Lower leg skin (tissue), 3 donors: ENCODE measurements around the gene TXNDC5.

Experiments
- CTCF ChIP-seq, 3 donors: fragments of 450-650 bp; IDR thresholded peaks; one replicate each; pipeline ENCODE4 v1.5.1; 2016; ENCODE audit warnings: antibody characterized with exemption in 3 of 3, mild to moderate bottlenecking in 3 of 3, moderate library complexity in 2 of 3
- POLR2A ChIP-seq, 2 donors: fragments of 450-650 bp; IDR thresholded peaks; one replicate each; pipeline ENCODE4 v1.6.1; 2016 to 2017; ENCODE audit warnings: antibody characterized with exemption in 2 of 2, mild to moderate bottlenecking in 1 of 2, moderate library complexity in 1 of 2

DNA sequence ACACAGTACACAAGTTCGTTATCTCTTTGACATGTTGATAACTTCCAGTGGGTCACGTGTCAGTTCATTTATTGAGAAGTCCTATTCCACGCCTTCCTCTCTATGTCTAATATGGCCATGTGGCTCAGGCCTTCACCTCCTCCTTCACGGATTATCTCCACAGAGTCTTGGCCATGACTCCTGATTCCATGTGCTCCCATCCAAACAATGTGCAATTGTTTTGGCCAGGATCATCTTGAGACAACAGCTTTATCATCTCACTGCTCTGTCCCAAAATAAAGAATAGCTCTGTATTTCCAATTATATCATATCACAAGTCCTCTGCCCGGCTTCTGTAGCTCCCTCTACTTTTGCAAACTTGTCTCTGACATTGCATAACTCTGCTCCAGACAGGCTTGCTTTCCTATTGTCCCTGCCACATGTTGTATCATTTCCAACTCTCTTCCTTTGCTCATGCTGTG is 11.1 kb upstream of the TXNDC5 start:
- no peak for TF ChIP-seq CTCF (IDR thresholded peaks at IDR 0.05)
- no peak for TF ChIP-seq POLR2A (IDR thresholded peaks at IDR 0.05)
